OCI-LY7 (cell line): ENCODE data around the gene SRPK2.

Experiments used
- EZH2phosphoT487 ChIP-seq: fragments of 200-600 bp; sonication (generic); IDR thresholded peaks from 2 replicates; pipeline ENCODE4 v1.6.1; 2018; ENCODE audit warnings: low read depth, borderline replicate concordance, mild to moderate bottlenecking, mixed run types, antibody characterized with exemption, low read length, moderate library complexity, mixed read lengths
- TF ChIP-seq, protein P1 (sequence below): fragments of 200-600 bp; sonication (generic); conservative IDR thresholded peaks from 2 replicates; pipeline ENCODE4 v1.5.1; 2014; ENCODE audit warnings: mild to moderate bottlenecking, antibody characterized with exemption, low read length, moderate library complexity, mixed read lengths

DNA sequence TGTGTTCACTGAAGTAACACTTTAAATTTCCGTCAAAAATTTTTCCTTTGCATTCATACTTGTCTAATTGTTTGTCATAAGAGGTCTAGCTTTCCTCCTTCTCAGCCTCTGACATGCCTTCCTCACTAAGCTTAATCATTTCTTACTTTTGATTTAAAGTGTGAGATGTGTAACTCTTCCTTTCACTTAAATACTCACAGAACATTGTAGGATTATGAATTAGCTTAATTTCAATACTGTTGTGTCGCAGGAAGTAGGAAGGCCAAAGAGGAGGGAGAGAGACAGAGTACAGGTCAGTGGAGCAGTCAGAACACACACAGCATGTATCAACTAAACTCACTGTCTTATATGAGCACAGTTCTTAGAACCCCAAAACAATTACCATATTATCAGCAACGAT, 99.0 kb downstream of the SRPK2 start:
- TF ChIP-seq, protein P1, sequence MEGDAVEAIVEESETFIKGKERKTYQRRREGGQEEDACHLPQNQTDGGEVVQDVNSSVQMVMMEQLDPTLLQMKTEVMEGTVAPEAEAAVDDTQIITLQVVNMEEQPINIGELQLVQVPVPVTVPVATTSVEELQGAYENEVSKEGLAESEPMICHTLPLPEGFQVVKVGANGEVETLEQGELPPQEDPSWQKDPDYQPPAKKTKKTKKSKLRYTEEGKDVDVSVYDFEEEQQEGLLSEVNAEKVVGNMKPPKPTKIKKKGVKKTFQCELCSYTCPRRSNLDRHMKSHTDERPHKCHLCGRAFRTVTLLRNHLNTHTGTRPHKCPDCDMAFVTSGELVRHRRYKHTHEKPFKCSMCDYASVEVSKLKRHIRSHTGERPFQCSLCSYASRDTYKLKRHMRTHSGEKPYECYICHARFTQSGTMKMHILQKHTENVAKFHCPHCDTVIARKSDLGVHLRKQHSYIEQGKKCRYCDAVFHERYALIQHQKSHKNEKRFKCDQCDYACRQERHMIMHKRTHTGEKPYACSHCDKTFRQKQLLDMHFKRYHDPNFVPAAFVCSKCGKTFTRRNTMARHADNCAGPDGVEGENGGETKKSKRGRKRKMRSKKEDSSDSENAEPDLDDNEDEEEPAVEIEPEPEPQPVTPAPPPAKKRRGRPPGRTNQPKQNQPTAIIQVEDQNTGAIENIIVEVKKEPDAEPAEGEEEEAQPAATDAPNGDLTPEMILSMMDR, result no peak
- no peak for TF ChIP-seq EZH2phosphoT487
